HuH-7.5 (cell line): ENCODE data around the gene CDH12.

ENCODE experiments used
- DNase-seq: peaks from one replicate; pipeline ENCODE4 v3.0.0; 2011; ENCODE audit warnings: low spot score

CDH12 gene

DNA sequence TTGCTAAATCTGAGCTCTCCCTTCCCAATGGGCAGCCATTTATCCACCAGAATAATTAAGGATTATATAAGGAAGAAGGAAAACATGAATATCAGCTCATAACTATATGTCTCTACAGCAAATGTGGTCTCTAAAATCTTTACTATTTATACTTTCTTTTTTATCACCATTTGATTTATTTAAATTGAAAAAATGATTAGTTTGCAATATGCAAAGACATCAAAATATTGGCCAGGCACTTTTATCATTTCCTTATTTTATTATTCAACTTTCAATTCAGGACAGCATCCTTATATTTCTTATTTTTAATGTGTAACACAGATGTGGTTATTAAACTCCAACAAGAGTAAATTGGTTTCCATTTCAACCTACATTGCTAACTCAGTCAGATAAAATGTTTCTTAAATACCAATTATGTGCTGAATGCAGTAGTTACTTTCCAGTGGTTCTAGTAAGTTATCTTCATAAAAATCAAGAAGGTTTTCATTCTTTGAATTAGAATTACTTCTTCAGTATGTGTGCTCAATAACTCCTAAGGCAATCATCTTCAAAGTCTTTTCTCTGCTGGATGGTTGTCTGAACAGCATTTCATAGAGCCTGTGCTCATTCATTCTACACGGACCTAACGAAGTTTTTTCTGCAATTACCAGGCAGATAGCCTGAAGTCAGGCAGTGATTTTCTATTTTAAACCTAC lies 1148.0 kb downstream of the CDH12 start:
- no peak for DNase-seq

- DNase-seq = no peak
Observed at GRCh38 chr5:21701317-21701716, 1151.8 kb downstream of the CDH12 start.
